ENCODE results near the gene BCKDHB.

- TF ChIP-seq POLR2A (IDR thresholded peaks at IDR 0.05) (no peak), CTCF (IDR thresholded peaks at IDR 0.05) (no peak)
Observed at GRCh38 chr6:80129485-80129884, 23.0 kb downstream of the BCKDHB start.

All from lower leg skin (tissue), 3 donors.